22Rv1 (cell line): ENCODE results near the gene ST6GAL2.

Source experiments
- H3K27ac ChIP-seq: fragments of 450-650 bp; 2 replicates; pipeline ENCODE4 v1.5.1; 2017
- CTCF ChIP-seq: fragments of 450-650 bp; IDR thresholded peaks from 2 replicates; pipeline ENCODE4 v1.5.1; 2017; ENCODE audit warnings: mild to moderate bottlenecking
- ZFX ChIP-seq: fragments of 450-650 bp; IDR thresholded peaks from 2 replicates; pipeline ENCODE4 v1.6.1; 2017; ENCODE audit warnings: antibody characterized with exemption, borderline replicate concordance

Gene ST6GAL2

GRCh38 chr2:106863387-106863786, 22.6 kb downstream of the ST6GAL2 start:
- no peak for TF ChIP-seq ZFX
- TF ChIP-seq CTCF = peak; percentile 36
- H3K27ac ChIP-seq = no peak overlapping the region

DNA sequence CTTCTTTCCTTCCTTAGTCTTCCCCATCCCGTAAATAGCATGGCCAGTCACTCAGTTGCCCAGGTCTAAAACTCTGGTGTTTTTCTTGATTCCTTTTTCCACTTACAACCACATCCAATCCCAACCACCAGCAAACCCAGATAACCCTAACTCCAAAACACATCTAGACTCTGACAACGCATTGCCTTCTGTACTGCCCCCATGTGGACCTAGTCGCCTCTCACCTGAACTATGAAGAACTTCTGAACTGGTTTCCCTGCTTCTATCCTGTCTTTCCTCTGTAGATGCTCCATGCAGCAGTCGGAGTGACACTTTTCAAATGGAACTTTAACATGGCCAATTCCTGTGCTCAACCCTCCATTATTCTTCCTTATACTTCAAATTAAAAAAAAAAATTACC, 26.5 kb downstream of the ST6GAL2 start:
- TF ChIP-seq CTCF (no peak), ZFX (no peak)
- H3K27ac ChIP-seq = no peak overlapping the region

- H3K27ac ChIP-seq = no peak overlapping the region
- no peak for TF ChIP-seq ZFX
These were observed 27.2 kb downstream of the ST6GAL2 start for GRCh38 chr2:106858810-106859209.

DNA sequence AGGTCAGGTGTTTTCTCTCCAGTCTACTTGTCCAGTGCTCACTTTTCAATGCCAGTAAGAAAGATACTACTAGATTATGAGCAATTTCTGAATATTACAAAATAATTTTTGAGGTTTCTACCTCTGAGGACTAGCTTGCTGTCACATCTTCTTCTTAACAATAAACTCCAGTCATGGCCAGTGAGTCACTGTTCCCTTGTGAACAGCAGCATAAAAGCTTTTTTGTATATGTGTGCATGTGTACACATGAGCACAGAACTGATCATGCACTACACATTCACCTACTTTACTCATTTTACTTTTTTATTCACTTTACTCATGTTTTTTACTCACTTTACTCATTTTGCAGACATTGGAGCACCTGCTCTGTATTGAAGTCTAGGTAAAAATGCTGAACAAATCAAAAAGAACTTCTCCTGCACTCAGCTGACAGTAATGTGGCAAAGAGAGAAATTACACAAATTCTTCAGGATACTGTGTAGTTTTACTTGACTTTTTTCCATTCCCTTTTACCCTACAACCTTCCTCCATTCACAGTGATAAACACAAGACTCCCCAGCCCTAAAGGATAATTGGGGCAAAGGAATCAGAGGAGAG, 28.0 kb downstream of the ST6GAL2 start:
- no peak overlapping the region for H3K27ac ChIP-seq
- no peak for TF ChIP-seq ZFX
- TF ChIP-seq CTCF = no peak

DNA sequence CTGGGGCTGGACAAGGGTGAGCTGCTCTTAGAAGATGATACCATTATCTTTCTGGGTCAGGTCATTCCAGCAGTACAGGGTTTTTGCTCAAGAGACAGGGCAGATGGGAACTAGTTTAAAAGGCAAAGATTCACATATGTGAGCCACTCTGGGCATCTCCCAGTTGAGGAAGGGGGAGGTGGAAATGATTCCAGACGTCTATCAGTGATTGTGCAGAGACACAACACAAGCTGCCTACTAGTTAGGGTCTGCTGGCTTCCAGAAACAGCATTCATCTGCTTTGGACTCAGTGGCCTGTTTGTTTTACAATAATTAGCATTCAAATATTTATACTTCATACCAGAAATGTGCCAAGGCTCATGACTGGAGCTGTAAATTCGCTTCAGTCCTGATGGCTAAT, 32.3 kb downstream of the ST6GAL2 start:
- H3K27ac ChIP-seq = no peak overlapping the region
- TF ChIP-seq ZFX = no peak

GRCh38 chr2:106851881-106852501, 34.0 kb downstream of the ST6GAL2 start:
- no peak overlapping the region for H3K27ac ChIP-seq
- no peak for TF ChIP-seq ZFX

- TF ChIP-seq CTCF (no peak), ZFX (no peak)
- H3K27ac ChIP-seq = no peak overlapping the region
These were observed 34.7 kb downstream of the ST6GAL2 start for GRCh38 chr2:106851087-106851874.

DNA sequence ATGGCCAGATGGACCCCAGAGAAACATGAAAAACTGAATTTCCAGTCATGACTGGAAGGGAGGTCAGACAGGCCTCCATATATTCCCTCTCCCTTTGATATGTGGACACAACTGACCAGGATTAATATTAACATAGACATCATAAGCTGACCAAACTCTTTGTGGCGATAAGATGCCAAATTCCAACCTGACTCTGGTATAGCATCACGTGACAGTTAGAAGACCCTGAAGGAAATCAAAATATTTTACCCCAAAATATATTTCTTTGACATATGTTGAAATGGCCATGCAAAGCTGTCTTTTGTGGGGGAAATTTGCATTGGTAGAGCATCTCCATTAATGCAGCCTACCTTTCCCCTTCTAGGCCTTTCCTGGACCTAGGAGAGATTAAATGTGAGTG, 36.7 kb downstream of the ST6GAL2 start:
- no peak overlapping the region for H3K27ac ChIP-seq
- TF ChIP-seq CTCF (no peak), ZFX (no peak)

- H3K27ac ChIP-seq = no peak overlapping the region
- TF ChIP-seq ZFX (no peak), CTCF (no peak)
These were observed 38.6 kb downstream of the ST6GAL2 start for GRCh38 chr2:106847366-106847765.
